ENCODE measurements around the gene CYTH1. TPM values are rescaled to one million over a fixed set of nuclear protein-coding genes. Genes with fewer than 3 reads are reported as not detected.
A peak's percentile ranks its signal among the peaks of the same experiment; 100 is the strongest.

CYTH1 gene
- total and polyA plus RNA-seq, 10 of the 15 experiments (the other 5 are each of a cell fraction or from before 2014, with no cell fraction given) = 6.6 to 188 (median 145) TPM

DNA sequence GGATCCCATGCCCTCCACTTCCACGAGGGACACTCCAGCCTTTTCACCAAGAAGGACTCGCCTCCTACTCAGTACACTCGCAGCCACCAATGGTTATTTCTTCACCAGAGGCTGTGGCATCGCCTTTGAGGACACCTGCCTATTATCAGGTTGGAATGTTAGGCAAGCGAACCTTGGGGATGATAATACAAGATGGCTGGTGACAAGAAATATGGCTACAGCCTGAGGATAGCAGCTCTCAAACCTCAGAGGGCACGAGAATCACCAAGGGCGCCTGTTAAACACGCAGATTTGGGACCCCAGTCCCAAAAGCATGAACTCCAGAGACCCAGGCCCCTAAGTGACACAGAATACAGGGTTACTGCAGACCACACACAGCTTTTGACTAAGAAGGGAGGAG lies 58.1 kb downstream of the CYTH1 start:
- in situ Hi-C loops (cut with MboI) = no loop called here
- no peak for TF ChIP-seq TCF3 (IDR thresholded peaks at IDR 0.05; ENCODE audit: borderline replicate concordance, insufficient read depth, low read depth, low read length)
- TF ChIP-seq RAD51 (IDR thresholded peaks at IDR 0.05) = no peak
- TF ChIP-seq ZNF622 (IDR thresholded peaks at IDR 0.05) = no peak
- TF ChIP-seq, protein P1, sequence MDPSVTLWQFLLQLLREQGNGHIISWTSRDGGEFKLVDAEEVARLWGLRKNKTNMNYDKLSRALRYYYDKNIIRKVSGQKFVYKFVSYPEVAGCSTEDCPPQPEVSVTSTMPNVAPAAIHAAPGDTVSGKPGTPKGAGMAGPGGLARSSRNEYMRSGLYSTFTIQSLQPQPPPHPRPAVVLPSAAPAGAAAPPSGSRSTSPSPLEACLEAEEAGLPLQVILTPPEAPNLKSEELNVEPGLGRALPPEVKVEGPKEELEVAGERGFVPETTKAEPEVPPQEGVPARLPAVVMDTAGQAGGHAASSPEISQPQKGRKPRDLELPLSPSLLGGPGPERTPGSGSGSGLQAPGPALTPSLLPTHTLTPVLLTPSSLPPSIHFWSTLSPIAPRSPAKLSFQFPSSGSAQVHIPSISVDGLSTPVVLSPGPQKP (IDR thresholded peaks at IDR 0.05; ENCODE audit: low read depth, low read length) = no peak
- TF ChIP-seq IKZF2 (IDR thresholded peaks at IDR 0.05) = no peak
- TF ChIP-seq CBFB (IDR thresholded peaks at IDR 0.05; ENCODE audit: low read depth) = no peak
- TF ChIP-seq LARP7 (IDR thresholded peaks at IDR 0.05) = no peak
- TF ChIP-seq, protein P2, sequence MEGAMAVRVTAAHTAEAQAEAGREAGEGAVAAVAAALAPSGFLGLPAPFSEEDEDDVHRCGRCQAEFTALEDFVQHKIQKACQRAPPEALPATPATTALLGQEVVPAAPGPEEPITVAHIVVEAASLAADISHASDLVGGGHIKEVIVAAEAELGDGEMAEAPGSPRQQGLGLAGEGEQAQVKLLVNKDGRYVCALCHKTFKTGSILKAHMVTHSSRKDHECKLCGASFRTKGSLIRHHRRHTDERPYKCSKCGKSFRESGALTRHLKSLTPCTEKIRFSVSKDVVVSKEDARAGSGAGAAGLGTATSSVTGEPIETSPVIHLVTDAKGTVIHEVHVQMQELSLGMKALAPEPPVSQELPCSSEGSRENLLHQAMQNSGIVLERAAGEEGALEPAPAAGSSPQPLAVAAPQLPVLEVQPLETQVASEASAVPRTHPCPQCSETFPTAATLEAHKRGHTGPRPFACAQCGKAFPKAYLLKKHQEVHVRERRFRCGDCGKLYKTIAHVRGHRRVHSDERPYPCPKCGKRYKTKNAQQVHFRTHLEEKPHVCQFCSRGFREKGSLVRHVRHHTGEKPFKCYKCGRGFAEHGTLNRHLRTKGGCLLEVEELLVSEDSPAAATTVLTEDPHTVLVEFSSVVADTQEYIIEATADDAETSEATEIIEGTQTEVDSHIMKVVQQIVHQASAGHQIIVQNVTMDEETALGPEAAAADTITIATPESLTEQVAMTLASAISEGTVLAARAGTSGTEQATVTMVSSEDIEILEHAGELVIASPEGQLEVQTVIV (IDR thresholded peaks at IDR 0.05; ENCODE audit: borderline replicate concordance, partially characterized antibody) = no peak
- TF ChIP-seq NFXL1 (IDR thresholded peaks at IDR 0.05; ENCODE audit: borderline replicate concordance) = no peak
- no peak for TF ChIP-seq ETV6 (conservative IDR thresholded peaks at IDR 0.05 in 1 of 2, IDR thresholded peaks at IDR 0.05 in 1 of 2; ENCODE audit: borderline replicate concordance in 1 of 2, low read depth in 1 of 2)
- no peak for TF ChIP-seq HSF1 (IDR thresholded peaks at IDR 0.05; ENCODE audit: low read depth, low read length)
- no peak for TF ChIP-seq ZNF274 (IDR thresholded peaks at IDR 0.05; ENCODE audit: insufficient read depth, insufficient read length)
- no peak for TF ChIP-seq SIN3A (IDR thresholded peaks at IDR 0.05; ENCODE audit: low read depth, low read length)
- TF ChIP-seq, protein P3, sequence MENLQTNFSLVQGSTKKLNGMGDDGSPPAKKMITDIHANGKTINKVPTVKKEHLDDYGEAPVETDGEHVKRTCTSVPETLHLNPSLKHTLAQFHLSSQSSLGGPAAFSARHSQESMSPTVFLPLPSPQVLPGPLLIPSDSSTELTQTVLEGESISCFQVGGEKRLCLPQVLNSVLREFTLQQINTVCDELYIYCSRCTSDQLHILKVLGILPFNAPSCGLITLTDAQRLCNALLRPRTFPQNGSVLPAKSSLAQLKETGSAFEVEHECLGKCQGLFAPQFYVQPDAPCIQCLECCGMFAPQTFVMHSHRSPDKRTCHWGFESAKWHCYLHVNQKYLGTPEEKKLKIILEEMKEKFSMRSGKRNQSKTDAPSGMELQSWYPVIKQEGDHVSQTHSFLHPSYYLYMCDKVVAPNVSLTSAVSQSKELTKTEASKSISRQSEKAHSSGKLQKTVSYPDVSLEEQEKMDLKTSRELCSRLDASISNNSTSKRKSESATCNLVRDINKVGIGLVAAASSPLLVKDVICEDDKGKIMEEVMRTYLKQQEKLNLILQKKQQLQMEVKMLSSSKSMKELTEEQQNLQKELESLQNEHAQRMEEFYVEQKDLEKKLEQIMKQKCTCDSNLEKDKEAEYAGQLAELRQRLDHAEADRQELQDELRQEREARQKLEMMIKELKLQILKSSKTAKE (IDR thresholded peaks at IDR 0.05; ENCODE audit: low read depth, poor library complexity, severe bottlenecking) = no peak
- TF ChIP-seq NR2C1 (IDR thresholded peaks at IDR 0.05) = no peak
- TF ChIP-seq MXI1 (IDR thresholded peaks at IDR 0.05; ENCODE audit: low read depth, low read length) = no peak

More for the DNA sequence above, 58.1 kb downstream of the CYTH1 start:
- ChIA-PET POLR2A (interaction anchor here (4.0 to 21.4 kb wide), 2 partner anchors 10 to 11 kb away, joined by 49 to 384 read pairs; no protein-coding TSS in a partner anchor), RAD21 (ENCODE audit: unreplicated experiment) (interaction anchor here (3.8 to 20.7 kb wide), 2 partner anchors 11 to 16 kb away, joined by 50 to 537 read pairs; no protein-coding TSS in a partner anchor), CTCF (interaction anchor here (1.6 to 8.1 kb wide), 3 partner anchors 11 to 36 kb away, joined by 4 to 78 read pairs (median 56); no protein-coding TSS in a partner anchor), SMC1A (ENCODE audit: uncharacterized antibody, unreplicated experiment) (interaction anchor here (0.7 to 6.6 kb wide), 4 partner anchors 8 to 16 kb away, joined by 3 to 84 read pairs (median 10); no protein-coding TSS in a partner anchor)
- H3K79me2 ChIP-seq (ENCODE audit: control insufficient read depth, insufficient read depth, low read length) = peaks cover 100% of the 10 kb centered on the region
- H2AFZ ChIP-seq (ENCODE audit: control insufficient read depth, low read depth, low read length) = no peak overlapping the region
- BruUV-seq (replicated peaks) = no TSS peak
- peaks cover 85% of the 10 kb centered on the region for H3K4me1 ChIP-seq (ENCODE audit: control insufficient read depth, insufficient read depth, low read length)
- 0 out of 2 replicates have a peak, but pooled peaks cover 5% of the 10 kb centered on the region for H4K20me1 ChIP-seq (ENCODE audit: control insufficient read depth, insufficient read depth)
- no peaks in the 10 kb centered on the region for H3K9me3 ChIP-seq (replicated peaks; ENCODE audit: control insufficient read depth, insufficient read depth, low read length)
- ATAC-seq = no peak
- WGBS (ENCODE audit: insufficient coverage, insufficient replicate concordance, low lambda C conversion rate, missing lambda C conversion rate) = 20% methylated on average over 8 of the region's 8 CpGs
- DNase-seq (ENCODE audit: low read depth, low spot score) = no peak
- H3K4me3 ChIP-seq = no peak overlapping the region; the same call in 1 of the 2 replicates
- no peaks in the 10 kb centered on the region for H3K27me3 ChIP-seq (replicated peaks in 1 of 2; ENCODE audit: control insufficient read depth in 2 of 2, insufficient read depth in 2 of 2, low read length in 1 of 2)
- peak overlapping the region; percentile 75 for H3K4me2 ChIP-seq (ENCODE audit: control insufficient read depth, insufficient read depth)
- FAIRE-seq = no peak
- peak overlapping the region; percentile 29; the same call in 1 of the 2 replicates for H3K9ac ChIP-seq (ENCODE audit: control insufficient read depth, insufficient read depth, low read length)
- intact Hi-C loops (cut with micrococcal nuclease; ENCODE audit: unreplicated experiment) = no loop called here
- peaks cover 11 to 18% of the 10 kb centered on the region in 2 experiments for H3K36me3 ChIP-seq (ENCODE audit: control insufficient read depth in 2 of 2, insufficient read depth in 2 of 2, low read length in 1 of 2)
- peak overlapping the region; percentile 74 for H3K27ac ChIP-seq (ENCODE audit: control insufficient read depth, insufficient read depth)

Measured in GM12878 (cell line).